Measurements from ENCODE around the gene SLC2A4.
"Not testable (repeated sequence)": the region's sequence is repeated elsewhere in the genome, so short reads cannot be mapped to it uniquely, and the experiment has no call there.

SLC2A4 gene

GRCh38 chr17:7329374-7329996, 48.0 kb downstream of the SLC2A4 start:
- peak overlapping the region; percentile 89 to 90 for H3K4me3 ChIP-seq (replicated peaks in 1 of 2; ENCODE audit: low read depth in 2 of 2, low read length in 2 of 2)
- TF ChIP-seq CTCF (IDR thresholded peaks at IDR 0.05; ENCODE audit: low read depth, low read length), result no peak
- peak; percentile 100 for DNase-seq (ENCODE audit: low read depth in 2 of 2)

GRCh38 chr17:7329997-7330637, 48.6 kb downstream of the SLC2A4 start:
- DNase-seq (ENCODE audit: low read depth in 2 of 2), result peak; percentile 77 to 82

GRCh38 chr17:7330638-7331015, 49.1 kb downstream of the SLC2A4 start:
- TF ChIP-seq CTCF (IDR thresholded peaks at IDR 0.05; ENCODE audit: low read depth, low read length), result no peak

More at GRCh38 chr17:7329997-7330637, 48.6 kb downstream of the SLC2A4 start:
- peak overlapping the region; percentile 89 to 90 for H3K4me3 ChIP-seq (replicated peaks in 1 of 2; ENCODE audit: low read depth in 2 of 2, low read length in 2 of 2)
- TF ChIP-seq CTCF (IDR thresholded peaks at IDR 0.05; ENCODE audit: low read depth, low read length), result no peak

GRCh38 chr17:7332111-7332510, 50.6 kb downstream of the SLC2A4 start:
- H3K4me3 ChIP-seq (replicated peaks in 1 of 2; ENCODE audit: low read depth in 2 of 2, low read length in 2 of 2), result no peak overlapping the region
- no peak for TF ChIP-seq CTCF (IDR thresholded peaks at IDR 0.05; ENCODE audit: low read depth, low read length)
- DNase-seq (ENCODE audit: low read depth in 2 of 2), result no peak

More at GRCh38 chr17:7330638-7331015, 49.1 kb downstream of the SLC2A4 start:
- DNase-seq (ENCODE audit: low read depth in 2 of 2), result no peak
- H3K4me3 ChIP-seq (replicated peaks in 1 of 2; ENCODE audit: low read depth in 2 of 2, low read length in 2 of 2), result peak overlapping the region; percentile 89 to 90

GRCh38 chr17:7332600-7333069, 51.1 kb downstream of the SLC2A4 start:
- DNase-seq (ENCODE audit: low read depth in 2 of 2), result not testable (repeated sequence)

GRCh38 chr17:7334938-7335538, 53.5 kb downstream of the SLC2A4 start:
- no peak for TF ChIP-seq CTCF (IDR thresholded peaks at IDR 0.05; ENCODE audit: low read depth, low read length)
- no peak overlapping the region for H3K4me3 ChIP-seq (replicated peaks in 1 of 2; ENCODE audit: low read depth in 2 of 2, low read length in 2 of 2)
- no peak for DNase-seq (ENCODE audit: low read depth in 2 of 2)

More at GRCh38 chr17:7332600-7333069, 51.1 kb downstream of the SLC2A4 start:
- not testable (repeated sequence) for H3K4me3 ChIP-seq (replicated peaks in 1 of 2; ENCODE audit: low read depth in 2 of 2, low read length in 2 of 2)

- not testable (repeated sequence) for DNase-seq (ENCODE audit: low read depth in 2 of 2); H3K4me3 ChIP-seq (replicated peaks in 1 of 2; ENCODE audit: low read depth in 2 of 2, low read length in 2 of 2)
These were observed 54.2 kb downstream of the SLC2A4 start for GRCh38 chr17:7335765-7336164.

Measured in cardiac fibroblast (primary cell).